ENCODE data around the gene MUC13.

Gene MUC13

GRCh38 chr3:124951511-124952281 lies 17.1 kb upstream of the MUC13 start:
- no peak for DNase-seq (ENCODE audit: low spot score)
- no peak for FAIRE-seq

GRCh38 chr3:124950026-124950425 lies 15.5 kb upstream of the MUC13 start:
- DNase-seq (ENCODE audit: low spot score) (no peak), FAIRE-seq (no peak)

GRCh38 chr3:124942613-124943012 lies 8.1 kb upstream of the MUC13 start:
- DNase-seq (ENCODE audit: low spot score) (no peak), FAIRE-seq (no peak)

GRCh38 chr3:124941771-124942170 lies 7.2 kb upstream of the MUC13 start:
- FAIRE-seq (no peak), DNase-seq (ENCODE audit: low spot score) (no peak)

- FAIRE-seq = no peak
Observed at GRCh38 chr3:124939661-124940060, 5.1 kb upstream of the MUC13 start.

GRCh38 chr3:124938896-124939295 lies 4.3 kb upstream of the MUC13 start:
- no peak for FAIRE-seq

More at GRCh38 chr3:124939661-124940060, 5.1 kb upstream of the MUC13 start:
- no peak for DNase-seq (ENCODE audit: low spot score)

GRCh38 chr3:124937049-124937448 lies 2.5 kb upstream of the MUC13 start:
- DNase-seq (ENCODE audit: low spot score) (no peak), FAIRE-seq (no peak)

More at GRCh38 chr3:124938896-124939295, 4.3 kb upstream of the MUC13 start:
- no peak for DNase-seq (ENCODE audit: low spot score)

- no peak for DNase-seq (ENCODE audit: low spot score)
- FAIRE-seq = no peak
Observed at GRCh38 chr3:124935794-124936542, 1.4 kb upstream of the MUC13 start.

- no peak for DNase-seq (ENCODE audit: low spot score)
- FAIRE-seq = no peak
Observed at GRCh38 chr3:124935264-124935663, 713 bp upstream of the MUC13 start.

GRCh38 chr3:124928333-124929202 lies 6.0 kb downstream of the MUC13 start:
- DNase-seq (ENCODE audit: low spot score) = peak; percentile 51
- peak; percentile 77 for FAIRE-seq

- DNase-seq (ENCODE audit: low spot score) (no peak), FAIRE-seq (no peak)
Observed at GRCh38 chr3:124927574-124928045, 6.9 kb downstream of the MUC13 start.

GRCh38 chr3:124926426-124927101 lies 8.0 kb downstream of the MUC13 start:
- FAIRE-seq (no peak), DNase-seq (ENCODE audit: low spot score) (no peak)

GRCh38 chr3:124924741-124925140 lies 9.8 kb downstream of the MUC13 start:
- FAIRE-seq (no peak), DNase-seq (ENCODE audit: low spot score) (no peak)

- DNase-seq (ENCODE audit: low spot score) (no peak), FAIRE-seq (no peak)
Observed at GRCh38 chr3:124923833-124924232, 10.7 kb downstream of the MUC13 start.

GRCh38 chr3:124920718-124921117 lies 13.8 kb downstream of the MUC13 start:
- no peak for FAIRE-seq
- no peak for DNase-seq (ENCODE audit: low spot score)

- no peak for FAIRE-seq
- no peak for DNase-seq (ENCODE audit: low spot score)
Observed at GRCh38 chr3:124919756-124920155, 14.8 kb downstream of the MUC13 start.

- FAIRE-seq (no peak), DNase-seq (ENCODE audit: low spot score) (no peak)
Observed at GRCh38 chr3:124918524-124918923, 16.0 kb downstream of the MUC13 start.

GRCh38 chr3:124916837-124917409 lies 17.6 kb downstream of the MUC13 start:
- no peak for DNase-seq (ENCODE audit: low spot score)

GRCh38 chr3:124915254-124915653 lies 19.3 kb downstream of the MUC13 start:
- no peak for FAIRE-seq

More at GRCh38 chr3:124916837-124917409, 17.6 kb downstream of the MUC13 start:
- no peak for FAIRE-seq

GRCh38 chr3:124907957-124908356 lies 26.6 kb downstream of the MUC13 start:
- no peak for FAIRE-seq
- DNase-seq (ENCODE audit: low spot score) = no peak

More at GRCh38 chr3:124915254-124915653, 19.3 kb downstream of the MUC13 start:
- no peak for DNase-seq (ENCODE audit: low spot score)

Data from RCC 7860 (cell line).